GM12878 (cell line): ENCODE measurements around the gene FAM222B. TPM values are rescaled to one million over a fixed set of nuclear protein-coding genes. Genes with fewer than 3 reads are reported as not detected.

ENCODE experiments used
- ATAC-seq: fragments of 200-7000 bp; cut with Tn5 transposase; 3 replicates; pipeline ENCODE4 v1.9.1; 2020; ENCODE audit warnings: mild to moderate bottlenecking, moderate library complexity
- BruUV-seq: library from RNA; stranded (reverse); fragments of 400-500 nt; replicated peaks from 2 replicates; lab custom pipeline; 2021; lab: Mats Ljungman, UMichigan
- CTCF ChIA-PET: fragments of 300-600 bp; sonication (Branson Sonifier 250); formaldehyde crosslinking; extraction: SDS; loops from one replicate; lab custom pipeline; 2021; ENCODE audit warnings: inconsistent platforms; lab: Yijun Ruan, JAX
- POLR2A ChIA-PET: fragments of 350-600 bp; formaldehyde crosslinking; extraction: SDS; loops from one replicate; lab custom pipeline; 2021; ENCODE audit warnings: inconsistent platforms; lab: Charles Lee
- RAD21 ChIA-PET: fragments of 300-600 bp; sonication (Branson Sonifier 250); formaldehyde crosslinking; loops from one replicate; lab custom pipeline; 2023; ENCODE audit warnings: antibody characterized with exemption; ENCODE audit not compliant: unreplicated experiment; lab: Charles Lee
- SMC1A ChIA-PET: fragments of 300-600 bp; sonication (Branson Sonifier 250); formaldehyde crosslinking; loops from one replicate; lab custom pipeline; 2023; ENCODE audit not compliant: unreplicated experiment, uncharacterized antibody; lab: Charles Lee
- DNase-seq: peaks from one replicate; pipeline ENCODE4 v3.0.0-alpha.2; 2011; ENCODE audit warnings: low read depth, low spot score
- FAIRE-seq: peaks from 3 replicates; lab custom pipeline; 2011; peaks lifted over from hg19 to GRCh38; lab: Jason Lieb, UNC
- H2AFZ ChIP-seq: 2 replicates; pipeline ENCODE4 v1.6.0; 2011; ENCODE audit warnings: low read depth, low read length, control low read depth; ENCODE audit not compliant: control insufficient read depth
- H3K27ac ChIP-seq: 2 replicates; pipeline ENCODE4 v1.5.1; 2011; ENCODE audit warnings: control low read depth; ENCODE audit not compliant: control insufficient read depth, insufficient read depth
- H3K27me3 ChIP-seq, 2 experiments: replicated peaks in 1 of 2; 2 replicates each; pipeline versions ENCODE4 v1.6.0 to v1.6.1; 2011; ENCODE audit warnings: low read length in 1 of 2; ENCODE audit not compliant: control insufficient read depth in 2 of 2, insufficient read depth in 2 of 2
- H3K36me3 ChIP-seq, 2 experiments: 2 replicates each; pipeline ENCODE4 v1.5.1; 2011; ENCODE audit warnings: low read length in 1 of 2; ENCODE audit not compliant: control insufficient read depth in 2 of 2, insufficient read depth in 2 of 2
- H3K4me1 ChIP-seq: 2 replicates; pipeline ENCODE4 v1.6.1; 2011; ENCODE audit warnings: mild to moderate bottlenecking, low read length, moderate library complexity, mixed read lengths; ENCODE audit not compliant: control insufficient read depth, insufficient read depth
- H3K4me2 ChIP-seq: 2 replicates; pipeline ENCODE4 v1.6.0; 2011; ENCODE audit warnings: control low read depth; ENCODE audit not compliant: control insufficient read depth, insufficient read depth
- H3K4me3 ChIP-seq: fragments of 200-600 bp; sonication (generic); 2 replicates; pipeline ENCODE4 v1.5.1; 2016
- H3K79me2 ChIP-seq: 2 replicates; pipeline ENCODE4 v1.6.0; 2011; ENCODE audit warnings: low read length; ENCODE audit not compliant: control insufficient read depth, insufficient read depth
- H3K9ac ChIP-seq: 2 replicates; pipeline ENCODE4 v1.8.0; 2011; ENCODE audit warnings: low read length, control low read depth, mixed read lengths; ENCODE audit not compliant: control insufficient read depth, insufficient read depth
- H3K9me3 ChIP-seq: replicated peaks from 3 replicates; pipeline ENCODE4 v1.5.1; 2011; ENCODE audit warnings: mild to moderate bottlenecking, low read length; ENCODE audit not compliant: control insufficient read depth, insufficient read depth
- H4K20me1 ChIP-seq: 2 replicates; pipeline ENCODE4 v1.6.0; 2011; ENCODE audit not compliant: control insufficient read depth, insufficient read depth
- ATF7 ChIP-seq: fragments of 450-650 bp; IDR thresholded peaks from 2 replicates; pipeline ENCODE4 v1.6.1; 2016; ENCODE audit warnings: low read depth, mild to moderate bottlenecking
- CHD1 ChIP-seq: IDR thresholded peaks from 2 replicates; pipeline ENCODE4 v1.6.1; 2012; ENCODE audit warnings: low read depth, low read length, improper control_type of control experiment
- HDGF ChIP-seq: fragments of 450-650 bp; IDR thresholded peaks from 2 replicates; pipeline ENCODE4 v1.6.1; 2016; ENCODE audit warnings: antibody characterized with exemption
- KAT2A ChIP-seq: conservative IDR thresholded peaks from 2 replicates; pipeline ENCODE4 v1.6.1; 2011; ENCODE audit warnings: low read depth, low read length; ENCODE audit not compliant: control insufficient read depth
- NFXL1 ChIP-seq: fragments of 450-650 bp; IDR thresholded peaks from 2 replicates; pipeline ENCODE4 v1.6.1; 2017; ENCODE audit warnings: antibody characterized with exemption, mild to moderate bottlenecking, borderline replicate concordance
- NR2C1 ChIP-seq: fragments of 450-650 bp; IDR thresholded peaks from 2 replicates; pipeline ENCODE4 v1.6.1; 2017; ENCODE audit warnings: antibody characterized with exemption, mild to moderate bottlenecking, moderate library complexity
- PAX8 ChIP-seq: fragments of 450-650 bp; IDR thresholded peaks from 2 replicates; pipeline ENCODE4 v1.6.1; 2017; ENCODE audit warnings: mild to moderate bottlenecking, moderate library complexity
- RAD21 ChIP-seq: IDR thresholded peaks from 2 replicates; pipeline ENCODE4 v1.6.1; 2011; ENCODE audit warnings: mild to moderate bottlenecking, low read depth, low read length, moderate library complexity; ENCODE audit not compliant: insufficient read depth
- RELA ChIP-seq: fragments of 450-650 bp; IDR thresholded peaks from 2 replicates; pipeline ENCODE4 v1.8.0; 2014; ENCODE audit warnings: borderline replicate concordance; ENCODE audit not compliant: partially characterized antibody
- SMAD5 ChIP-seq: IDR thresholded peaks from 2 replicates; pipeline ENCODE4 v1.6.1; 2016; ENCODE audit warnings: antibody characterized with exemption, low read depth
- SREBF1 ChIP-seq: IDR thresholded peaks from 2 replicates; pipeline ENCODE4 v1.6.1; 2012; ENCODE audit warnings: mild to moderate bottlenecking, low read length
- SRF ChIP-seq, 2 experiments: IDR thresholded peaks; 2 replicates each; pipeline ENCODE4 v1.6.1; 2011; ENCODE audit warnings: low read depth in 2 of 2, low read length in 2 of 2, mild to moderate bottlenecking in 1 of 2, moderate library complexity in 1 of 2
- SUPT20H ChIP-seq: IDR thresholded peaks from 2 replicates; pipeline ENCODE4 v1.6.1; 2011; ENCODE audit warnings: low read depth, mild to moderate bottlenecking, low read length, moderate library complexity, borderline replicate concordance; ENCODE audit not compliant: control insufficient read depth
- WRNIP1 ChIP-seq: IDR thresholded peaks from 2 replicates; pipeline ENCODE4 v1.6.1; 2011; ENCODE audit warnings: low read depth, low read length, improper control_type of control experiment, borderline replicate concordance
- YY1 ChIP-seq: IDR thresholded peaks from 2 replicates; pipeline ENCODE4 v1.6.1; 2011; ENCODE audit warnings: low read depth, mild to moderate bottlenecking, low read length
- WGBS: methylation state at CpG from one replicate; pipeline ENCODE4 v1.1.6; 2016; ENCODE audit warnings: low lambda C conversion rate; ENCODE audit not compliant: insufficient replicate concordance, insufficient coverage; ENCODE audit errors: missing lambda C conversion rate; 5-methylcytosine and 5-hydroxymethylcytosine counted together
- in situ Hi-C: fragments of 300-500 bp; cut with MboI; formaldehyde crosslinking; loops from 9 replicates; pipeline ENCODE4 v1.14.3; 2018; ENCODE audit warnings: mixed read lengths
- intact Hi-C: fragments of 100-400 bp; cut with micrococcal nuclease; formaldehyde crosslinking; loops from one replicate; pipeline ENCODE4 v1.14.2; 2022; ENCODE audit not compliant: unreplicated experiment
- polyA plus RNA-seq, 11 experiments: library from polyadenylated mRNA; depleted of rRNA in 4 of 11; unstranded in 6 of 11; stranded (reverse) in 5 of 11; fragments of >200 nt; fragmentation: Nextera tagmentation in 4 of 11; fragmentation: Illumina TruSeq in 1 of 11; extraction: Ambion mirVana in 4 of 11; extraction: Trizol in 1 of 11; gene quantifications; 1 replicate in 1 of 11; 2 replicates in 10 of 11; pipeline versions ENCODE4 v1.2.1 to v1.2.3, GENCODE V29; 2011 to 2016; ENCODE audit warnings: inconsistent platforms in 2 of 11, missing spikeins in 2 of 11, low read depth in 1 of 11
- total RNA-seq, 4 experiments: library from RNA; depleted of rRNA in 3 of 4; stranded (reverse); fragments of >200 nt in 3 of 4; fragmentation: Illumina TruSeq in 1 of 4; extraction: Trizol in 1 of 4; gene quantifications; 2 replicates each; pipeline versions ENCODE4 v1.2.1 to v1.2.3, GENCODE V29; 2013 to 2021
- TF ChIP-seq, protein P1 (sequence below): IDR thresholded peaks from 2 replicates; pipeline ENCODE4 v1.6.1; 2011; ENCODE audit warnings: borderline replicate concordance, low read depth, mild to moderate bottlenecking, moderate library complexity, mixed read lengths, low read length; ENCODE audit not compliant: insufficient read depth; ENCODE audit errors: extremely low read length
- TF ChIP-seq, protein P2 (sequence below): IDR thresholded peaks from 2 replicates; pipeline ENCODE4 v1.6.1; 2012; ENCODE audit warnings: low read depth, low read length, improper control_type of control experiment

Gene FAM222B
- total and polyA plus RNA-seq, 10 of the 15 experiments (the other 5 are each of a cell fraction or from before 2014, with no cell fraction given) = 2.8 to 18.3 (median 6.4) TPM

DNA sequence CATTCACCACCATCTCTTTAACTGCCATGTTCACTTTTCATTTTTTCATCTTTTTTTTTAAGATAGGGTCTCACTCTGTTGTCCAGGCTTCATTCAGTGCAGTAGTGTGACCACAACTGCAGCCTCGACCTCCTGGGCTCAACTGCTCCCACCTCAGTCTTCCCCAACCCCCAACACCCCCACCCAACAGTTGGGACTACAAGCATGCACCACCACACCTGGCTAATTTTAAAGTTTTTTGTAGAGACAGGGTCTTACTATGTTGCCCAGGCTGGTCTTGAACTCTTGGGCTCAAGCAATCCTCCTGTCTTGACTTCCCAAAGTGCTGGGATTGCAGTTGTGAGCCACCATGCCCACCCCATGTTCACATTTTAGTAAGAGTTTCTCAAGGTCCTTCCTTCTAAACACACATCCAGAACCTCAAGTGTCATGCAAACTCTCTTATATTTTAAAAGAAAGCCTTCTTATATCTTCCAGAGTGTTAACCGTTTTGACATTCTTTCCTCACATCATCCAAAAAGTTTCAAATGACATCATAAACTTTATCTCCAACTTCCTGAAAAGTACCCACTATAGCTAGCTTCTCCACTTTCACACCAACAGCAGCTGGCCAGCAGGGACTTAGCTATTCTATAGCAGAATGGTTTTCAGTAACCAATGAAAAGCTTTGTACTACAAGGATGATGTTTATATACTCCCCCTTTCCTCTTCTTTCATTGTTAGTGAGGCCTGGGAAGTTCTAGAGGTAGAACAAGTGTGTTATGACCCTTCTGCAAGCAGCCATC, 49.5 kb downstream of the FAM222B start:
- Histone ChIP-seq H3K79me2 (no peaks in the 10 kb centered on the region), H4K20me1 (no peaks in the 10 kb centered on the region), H3K4me1 (no peaks in the 10 kb centered on the region), H3K4me2 (no peak overlapping the region), H3K27me3 (no peaks in the 10 kb centered on the region), H3K27ac (no peak overlapping the region), H3K9ac (no peak overlapping the region), H3K9me3 (no peaks in the 10 kb centered on the region), H2AFZ (no peak overlapping the region), H3K36me3 (no peaks in the 10 kb centered on the region; a peak in 2 of 4 replicates), H3K4me3 (no peak overlapping the region)
- intact Hi-C loops (no loop called here), in situ Hi-C loops (no loop called here)
- ATAC-seq (peak; percentile 66), DNase-seq (no peak), FAIRE-seq (peak; percentile 13)
- 6% methylated on average over 2 of the region's 2 CpGs for WGBS
- ChIA-PET POLR2A (no interaction called here), SMC1A (interaction anchor here (0.6 to 1.3 kb wide), 3 partner anchors 10 to 630 kb away, joined by 3 read pairs; no protein-coding TSS in a partner anchor), CTCF (interaction anchor here (0.7 kb wide), 1 partner anchor 178 kb away, joined by 3 read pairs; no protein-coding TSS in a partner anchor), RAD21 (no interaction called here)
- TF ChIP-seq KAT2A (no peak), ATF7 (peak; percentile 66), SREBF1 (no peak)
- TSS peak; percentile 35 for BruUV-seq

DNA sequence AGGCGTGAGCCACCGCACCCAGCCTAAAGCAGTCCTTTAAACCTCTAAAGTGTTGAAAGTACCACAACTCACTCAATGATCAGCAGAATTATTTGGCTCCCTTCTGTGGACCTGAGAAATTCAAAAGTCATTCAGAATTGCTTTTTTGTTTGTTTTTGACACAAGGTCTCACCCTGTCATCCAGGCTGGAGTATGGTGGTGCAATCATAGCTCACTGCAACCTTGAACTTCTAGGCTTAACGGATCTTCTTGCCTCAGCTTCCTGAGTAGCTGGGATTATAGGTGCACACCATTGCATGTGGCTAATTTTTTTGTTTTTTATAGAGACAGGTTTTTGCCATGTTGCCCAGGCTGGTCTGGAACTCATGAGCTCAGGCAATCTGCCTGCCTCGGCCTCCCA, 54.5 kb downstream of the FAM222B start:
- no peak overlapping the region for H3K9ac ChIP-seq
- FAIRE-seq (no peak), ATAC-seq (no peak), DNase-seq (no peak)
- H4K20me1 ChIP-seq = no peaks in the 10 kb centered on the region
- intact Hi-C loops = loop anchor here (10.0 kb wide), 1 partner anchor 47 kb away; no protein-coding TSS in a partner anchor
- no peak overlapping the region for H3K4me3 ChIP-seq
- ChIA-PET RAD21 (interaction anchor here (2.6 kb wide), 1 partner anchor 24 kb away, joined by 7 read pairs; no protein-coding TSS in a partner anchor), POLR2A (no interaction called here), CTCF (interaction anchor here (1.9 to 5.6 kb wide), 2 partner anchors 24 to 61 kb away, joined by 5 to 38 read pairs; partner anchors contain the start of gene TLCD1), SMC1A (interaction anchor here (0.6 to 1.2 kb wide), 3 partner anchors 23 to 53 kb away, joined by 3 to 4 read pairs (median 3); no protein-coding TSS in a partner anchor)
- H3K4me2 ChIP-seq = no peak overlapping the region
- no peaks in the 10 kb centered on the region for H3K9me3 ChIP-seq
- no peaks in the 10 kb centered on the region for H3K79me2 ChIP-seq
- in situ Hi-C loops = no loop called here
- 100% methylated on average over 4 of the region's 4 CpGs for WGBS
- H3K27ac ChIP-seq = no peak overlapping the region
- H2AFZ ChIP-seq = no peak overlapping the region
- H3K36me3 ChIP-seq = no peaks in the 10 kb centered on the region; a peak in 1 of 4 replicates
- no peaks in the 10 kb centered on the region for H3K4me1 ChIP-seq
- no peaks in the 10 kb centered on the region for H3K27me3 ChIP-seq
- no TSS peak for BruUV-seq
- TF ChIP-seq, protein P1, sequence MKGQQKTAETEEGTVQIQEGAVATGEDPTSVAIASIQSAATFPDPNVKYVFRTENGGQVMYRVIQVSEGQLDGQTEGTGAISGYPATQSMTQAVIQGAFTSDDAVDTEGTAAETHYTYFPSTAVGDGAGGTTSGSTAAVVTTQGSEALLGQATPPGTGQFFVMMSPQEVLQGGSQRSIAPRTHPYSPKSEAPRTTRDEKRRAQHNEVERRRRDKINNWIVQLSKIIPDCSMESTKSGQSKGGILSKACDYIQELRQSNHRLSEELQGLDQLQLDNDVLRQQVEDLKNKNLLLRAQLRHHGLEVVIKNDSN = no peak
- TF ChIP-seq NFXL1 (no peak), CHD1 (no peak), RELA (no peak), SRF (IDR thresholded peaks at IDR 0.05; ENCODE audit: low read depth in 2 of 2, low read length in 2 of 2) (no peak), RAD21 (no peak), SUPT20H (no peak), SMAD5 (no peak), PAX8 (no peak), WRNIP1 (no peak), HDGF (no peak), NR2C1 (no peak), YY1 (no peak)
- TF ChIP-seq, protein P2, sequence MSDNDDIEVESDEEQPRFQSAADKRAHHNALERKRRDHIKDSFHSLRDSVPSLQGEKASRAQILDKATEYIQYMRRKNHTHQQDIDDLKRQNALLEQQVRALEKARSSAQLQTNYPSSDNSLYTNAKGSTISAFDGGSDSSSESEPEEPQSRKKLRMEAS = no peak
